Activated naive CD8-positive, alpha-beta T cell treated with anti-CD3 and anti-CD28 coated beads for 36 hours (primary cell): Measurements from ENCODE around the gene PLN. TPM values are rescaled to one million over a fixed set of nuclear protein-coding genes. Genes with fewer than 3 reads are reported as not detected.

Experiments used
- total RNA-seq, 2 experiments: library from RNA; stranded (reverse); gene quantifications; one replicate each; pipeline ENCODE4 v1.2.3, GENCODE V29; 2021

PLN gene
- total RNA-seq, 2 experiments from 2014 or later, result not detected

Other genes with a start within 250 kb of the PLN start
- gene CEP85L, start 103.3 kb downstream of the PLN start, total RNA-seq, result 10 to 100 TPM; 34.7 to 41.9 TPM